GM12878 (cell line): ENCODE data around the gene PRRC2A.

Source experiments
- ZBTB40 ChIP-seq: fragments of 450-650 bp; IDR thresholded peaks from 2 replicates; pipeline ENCODE4 v1.6.1; 2016; ENCODE audit warnings: mild to moderate bottlenecking, moderate library complexity, borderline replicate concordance
- ZZZ3 ChIP-seq: IDR thresholded peaks from 2 replicates; pipeline ENCODE4 v1.6.1; 2011; ENCODE audit warnings: low read depth; ENCODE audit not compliant: control insufficient read depth, insufficient read length
- TF ChIP-seq, protein P1 (sequence below): IDR thresholded peaks from 2 replicates; pipeline ENCODE4 v1.6.1; 2012; ENCODE audit warnings: mild to moderate bottlenecking, low read depth, low read length

DNA sequence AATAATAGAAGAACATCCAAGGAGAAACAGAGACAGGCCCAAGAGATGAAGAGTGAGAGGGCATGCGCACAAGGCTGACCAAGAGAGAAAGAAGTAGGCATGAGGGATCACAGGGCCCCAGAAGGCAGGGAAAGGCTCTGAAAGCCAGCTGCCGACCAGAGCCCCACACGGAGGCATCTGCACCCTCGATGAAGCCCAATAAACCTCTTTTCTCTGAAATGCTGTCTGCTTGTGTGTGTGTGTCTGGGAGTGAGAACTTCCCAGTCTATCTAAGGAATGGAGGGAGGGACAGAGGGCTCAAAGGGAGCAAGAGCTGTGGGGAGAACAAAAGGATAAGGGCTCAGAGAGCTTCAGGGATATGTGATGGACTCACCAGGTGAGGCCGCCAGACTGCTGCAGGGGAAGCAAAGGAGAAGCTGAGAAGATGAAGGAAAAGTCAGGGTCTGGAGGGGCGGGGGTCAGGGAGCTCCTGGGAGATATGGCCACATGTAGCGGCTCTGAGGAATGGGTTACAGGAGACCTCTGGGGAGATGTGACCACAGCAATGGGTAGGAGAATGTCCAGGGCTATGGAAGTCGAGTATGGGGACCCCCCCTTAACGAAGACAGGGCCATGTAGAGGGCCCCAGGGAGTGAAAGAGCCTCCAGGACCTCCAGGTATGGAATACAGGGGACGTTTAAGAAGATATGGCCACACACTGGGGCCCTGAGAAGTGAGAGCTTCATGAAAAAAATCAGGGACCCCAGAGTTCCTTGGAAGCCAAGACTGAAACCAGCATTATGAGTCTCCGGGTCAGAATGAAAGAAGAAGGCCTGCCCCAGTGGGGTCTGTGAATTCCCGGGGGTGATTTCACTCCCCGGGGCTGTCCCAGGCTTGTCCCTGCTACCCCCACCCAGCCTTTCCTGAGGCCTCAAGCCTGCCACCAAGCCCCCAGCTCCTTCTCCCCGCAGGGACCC lies 46.1 kb upstream of the PRRC2A start:
- TF ChIP-seq ZBTB40, result no peak
- TF ChIP-seq ZZZ3, result no peak
- TF ChIP-seq, protein P1, sequence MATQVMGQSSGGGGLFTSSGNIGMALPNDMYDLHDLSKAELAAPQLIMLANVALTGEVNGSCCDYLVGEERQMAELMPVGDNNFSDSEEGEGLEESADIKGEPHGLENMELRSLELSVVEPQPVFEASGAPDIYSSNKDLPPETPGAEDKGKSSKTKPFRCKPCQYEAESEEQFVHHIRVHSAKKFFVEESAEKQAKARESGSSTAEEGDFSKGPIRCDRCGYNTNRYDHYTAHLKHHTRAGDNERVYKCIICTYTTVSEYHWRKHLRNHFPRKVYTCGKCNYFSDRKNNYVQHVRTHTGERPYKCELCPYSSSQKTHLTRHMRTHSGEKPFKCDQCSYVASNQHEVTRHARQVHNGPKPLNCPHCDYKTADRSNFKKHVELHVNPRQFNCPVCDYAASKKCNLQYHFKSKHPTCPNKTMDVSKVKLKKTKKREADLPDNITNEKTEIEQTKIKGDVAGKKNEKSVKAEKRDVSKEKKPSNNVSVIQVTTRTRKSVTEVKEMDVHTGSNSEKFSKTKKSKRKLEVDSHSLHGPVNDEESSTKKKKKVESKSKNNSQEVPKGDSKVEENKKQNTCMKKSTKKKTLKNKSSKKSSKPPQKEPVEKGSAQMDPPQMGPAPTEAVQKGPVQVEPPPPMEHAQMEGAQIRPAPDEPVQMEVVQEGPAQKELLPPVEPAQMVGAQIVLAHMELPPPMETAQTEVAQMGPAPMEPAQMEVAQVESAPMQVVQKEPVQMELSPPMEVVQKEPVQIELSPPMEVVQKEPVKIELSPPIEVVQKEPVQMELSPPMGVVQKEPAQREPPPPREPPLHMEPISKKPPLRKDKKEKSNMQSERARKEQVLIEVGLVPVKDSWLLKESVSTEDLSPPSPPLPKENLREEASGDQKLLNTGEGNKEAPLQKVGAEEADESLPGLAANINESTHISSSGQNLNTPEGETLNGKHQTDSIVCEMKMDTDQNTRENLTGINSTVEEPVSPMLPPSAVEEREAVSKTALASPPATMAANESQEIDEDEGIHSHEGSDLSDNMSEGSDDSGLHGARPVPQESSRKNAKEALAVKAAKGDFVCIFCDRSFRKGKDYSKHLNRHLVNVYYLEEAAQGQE, result no peak
